GM19395 (cell line): ENCODE measurements around the gene TLK2.

ENCODE experiments used
- ATAC-seq: cut with Tn5 transposase; IDR thresholded peaks from one replicate; pipeline ENCODE4 v1.9.1; 2021; ENCODE audit warnings: mild to moderate bottlenecking, moderate library complexity; ENCODE audit not compliant: unreplicated experiment

Gene TLK2

GRCh38 chr17:62652251-62653001 lies 173.8 kb downstream of the TLK2 start:
- peak; percentile 21 for ATAC-seq

- peak; percentile 90 for ATAC-seq
These were observed 174.6 kb downstream of the TLK2 start for GRCh38 chr17:62653002-62653825.

GRCh38 chr17:62653826-62654761 lies 175.5 kb downstream of the TLK2 start:
- ATAC-seq, result no peak

GRCh38 chr17:62655656-62656055 lies 177.0 kb downstream of the TLK2 start:
- no peak for ATAC-seq

- no peak for ATAC-seq
These were observed 177.8 kb downstream of the TLK2 start for GRCh38 chr17:62656446-62656845.

- no peak for ATAC-seq
These were observed 178.6 kb downstream of the TLK2 start for GRCh38 chr17:62657145-62657665.

GRCh38 chr17:62657690-62658089 lies 179.1 kb downstream of the TLK2 start:
- no peak for ATAC-seq

- ATAC-seq, result no peak
These were observed 179.7 kb downstream of the TLK2 start for GRCh38 chr17:62658136-62658920.

GRCh38 chr17:62660629-62661118 lies 182.0 kb downstream of the TLK2 start:
- no peak for ATAC-seq

GRCh38 chr17:62661337-62661736 lies 182.7 kb downstream of the TLK2 start:
- ATAC-seq, result no peak

- ATAC-seq, result no peak
These were observed 184.2 kb downstream of the TLK2 start for GRCh38 chr17:62662855-62663254.
